Measurements from ENCODE around the gene SLC22A23.

- no peak for TF ChIP-seq CTCF (IDR thresholded peaks at IDR 0.05)
- TF ChIP-seq POLR2A (IDR thresholded peaks at IDR 0.05) = no peak
These were observed 57.8 kb downstream of the SLC22A23 start for GRCh38 chr6:3398755-3399696.
